GM10266 (cell line): ENCODE measurements around the gene ERO1B.

Experiments used
- DNase-seq: peaks from one replicate; pipeline ENCODE4 v3.0.0; 2012; ENCODE audit errors: extremely low spot score
- TF ChIP-seq, protein P1 (sequence below): IDR thresholded peaks from 2 replicates; pipeline ENCODE4 v1.5.1; 2012; ENCODE audit warnings: mild to moderate bottlenecking, low read depth; ENCODE audit not compliant: control insufficient read depth, insufficient read depth; ENCODE audit errors: missing control alignments

ERO1B gene

GRCh38 chr1:236166041-236166440 is 115.7 kb downstream of the ERO1B start:
- no peak for DNase-seq
- TF ChIP-seq, protein P1, sequence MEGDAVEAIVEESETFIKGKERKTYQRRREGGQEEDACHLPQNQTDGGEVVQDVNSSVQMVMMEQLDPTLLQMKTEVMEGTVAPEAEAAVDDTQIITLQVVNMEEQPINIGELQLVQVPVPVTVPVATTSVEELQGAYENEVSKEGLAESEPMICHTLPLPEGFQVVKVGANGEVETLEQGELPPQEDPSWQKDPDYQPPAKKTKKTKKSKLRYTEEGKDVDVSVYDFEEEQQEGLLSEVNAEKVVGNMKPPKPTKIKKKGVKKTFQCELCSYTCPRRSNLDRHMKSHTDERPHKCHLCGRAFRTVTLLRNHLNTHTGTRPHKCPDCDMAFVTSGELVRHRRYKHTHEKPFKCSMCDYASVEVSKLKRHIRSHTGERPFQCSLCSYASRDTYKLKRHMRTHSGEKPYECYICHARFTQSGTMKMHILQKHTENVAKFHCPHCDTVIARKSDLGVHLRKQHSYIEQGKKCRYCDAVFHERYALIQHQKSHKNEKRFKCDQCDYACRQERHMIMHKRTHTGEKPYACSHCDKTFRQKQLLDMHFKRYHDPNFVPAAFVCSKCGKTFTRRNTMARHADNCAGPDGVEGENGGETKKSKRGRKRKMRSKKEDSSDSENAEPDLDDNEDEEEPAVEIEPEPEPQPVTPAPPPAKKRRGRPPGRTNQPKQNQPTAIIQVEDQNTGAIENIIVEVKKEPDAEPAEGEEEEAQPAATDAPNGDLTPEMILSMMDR, result no peak
